ENCODE measurements around the gene ARIH2.
A peak's percentile ranks its signal among the peaks of the same experiment; 100 is the strongest.

The ARIH2 gene

GRCh38 chr3:49019941-49020329 is 101.3 kb downstream of the ARIH2 start:
- no peak for DNase-seq (ENCODE audit: low read depth, low spot score)

GRCh38 chr3:49020330-49021212 is 101.9 kb downstream of the ARIH2 start:
- no peak for DNase-seq (ENCODE audit: low read depth, low spot score)

- peak; percentile 96 for DNase-seq (ENCODE audit: low read depth, low spot score)
These were observed 102.7 kb downstream of the ARIH2 start for GRCh38 chr3:49021213-49021812.

GRCh38 chr3:49021813-49022687 is 103.4 kb downstream of the ARIH2 start, which contains the start of gene NDUFAF3:
Gene NDUFAF3, plus strand, starts transcription at chr3:49022121. Its CDS starts 24 bp downstream, at chr3:49022145.
- DNase-seq (ENCODE audit: low read depth, low spot score): peak; percentile 84

GRCh38 chr3:49022688-49023171 is 104.1 kb downstream of the ARIH2 start:
- DNase-seq (ENCODE audit: low read depth, low spot score): no peak

GRCh38 chr3:49023775-49024174 is 105.1 kb downstream of the ARIH2 start:
- no peak for DNase-seq (ENCODE audit: low read depth, low spot score)

- DNase-seq (ENCODE audit: low read depth, low spot score): no peak
These were observed 105.8 kb downstream of the ARIH2 start for GRCh38 chr3:49024449-49024848.

- no peak for DNase-seq (ENCODE audit: low read depth, low spot score)
These were observed 106.6 kb downstream of the ARIH2 start for GRCh38 chr3:49025005-49025792.

GRCh38 chr3:49025793-49026520 is 107.3 kb downstream of the ARIH2 start:
- DNase-seq (ENCODE audit: low read depth, low spot score): no peak

GRCh38 chr3:49026536-49026935 is 107.9 kb downstream of the ARIH2 start:
- DNase-seq (ENCODE audit: low read depth, low spot score): no peak

GRCh38 chr3:49027634-49028033 is 109.0 kb downstream of the ARIH2 start:
- no peak for DNase-seq (ENCODE audit: low read depth, low spot score)

- DNase-seq (ENCODE audit: low read depth, low spot score): no peak
These were observed 109.6 kb downstream of the ARIH2 start for GRCh38 chr3:49028298-49028672.

- peak; percentile 85 for DNase-seq (ENCODE audit: low read depth, low spot score)
These were observed 110.3 kb downstream of the ARIH2 start, which contains the start of gene IMPDH2 for GRCh38 chr3:49028673-49029562. Gene IMPDH2, minus strand, starts transcription at chr3:49029398. Its CDS starts 48 bp downstream, at chr3:49029350.

- DNase-seq (ENCODE audit: low read depth, low spot score): no peak
These were observed 110.9 kb downstream of the ARIH2 start for GRCh38 chr3:49029563-49029884.

GRCh38 chr3:49030321-49030720 is 111.7 kb downstream of the ARIH2 start:
- DNase-seq (ENCODE audit: low read depth, low spot score): no peak

- no peak for DNase-seq (ENCODE audit: low read depth, low spot score)
These were observed 114.1 kb downstream of the ARIH2 start for GRCh38 chr3:49032646-49033304.

GRCh38 chr3:49034650-49035049 is 116.0 kb downstream of the ARIH2 start:
- DNase-seq (ENCODE audit: low read depth, low spot score): no peak

- DNase-seq (ENCODE audit: low read depth, low spot score): no peak
These were observed 116.6 kb downstream of the ARIH2 start for GRCh38 chr3:49035281-49035680.

All from activated CD4-positive, CD25-positive, alpha-beta regulatory T cell treated with anti-CD3 and anti-CD28 coated beads, Interleukin-2, amount 50 U/mL, for 16 hours (primary cell).